CD14-positive monocyte (primary cell): ENCODE results near the gene DRAXIN. TPM values are rescaled to one million over a fixed set of nuclear protein-coding genes. Genes with fewer than 3 reads are reported as not detected.

ENCODE experiments used
- DNase-seq, 3 donors: peaks; one replicate each; pipeline ENCODE4 v3.0.0-alpha.2; 2011 to 2022
- H2AFZ ChIP-seq: 2 replicates; pipeline ENCODE4 v1.6.0; 2012; ENCODE audit warnings: mild to moderate bottlenecking, low read depth, low read length, inconsistent platforms; ENCODE audit not compliant: insufficient read depth, poor library complexity, severe bottlenecking
- H3K27ac ChIP-seq, 2 donors: 1 replicate in 1 of 2; 2 replicates in 1 of 2; pipeline ENCODE4 v1.5.1; 2012 to 2013; ENCODE audit warnings: low read length in 2 of 2, control low read depth in 1 of 2, inconsistent platforms in 1 of 2, low read depth in 1 of 2, mild to moderate bottlenecking in 1 of 2
- H3K27me3 ChIP-seq, 2 donors: one replicate each; pipeline versions ENCODE4 v1.6.0 to v1.6.1; 2011 to 2013; ENCODE audit warnings: low read length in 2 of 2; ENCODE audit not compliant: control insufficient read depth in 2 of 2, insufficient read depth in 2 of 2
- H3K36me3 ChIP-seq, 2 donors: replicated peaks in 1 of 2; 1 replicate in 1 of 2; 2 replicates in 1 of 2; pipeline versions ENCODE4 v1.5.1 to v1.6.1; 2012 to 2013; ENCODE audit warnings: low read length in 2 of 2, control low read depth in 1 of 2, inconsistent platforms in 1 of 2, mild to moderate bottlenecking in 1 of 2; ENCODE audit not compliant: insufficient read depth in 2 of 2, control insufficient read depth in 1 of 2
- H3K4me1 ChIP-seq, 2 donors: 1 replicate in 1 of 2; 2 replicates in 1 of 2; pipeline versions ENCODE4 v1.5.1 to v1.6.1; 2012 to 2013; ENCODE audit warnings: low read length in 2 of 2, control low read depth in 1 of 2, inconsistent platforms in 1 of 2, mild to moderate bottlenecking in 1 of 2, moderate library complexity in 1 of 2; ENCODE audit not compliant: insufficient read depth in 2 of 2, control insufficient read depth in 1 of 2
- H3K4me2 ChIP-seq: replicated peaks from 2 replicates; pipeline ENCODE3; 2012; ENCODE audit warnings: low read length, moderate library complexity, mild to moderate bottlenecking; ENCODE audit not compliant: poor library complexity, severe bottlenecking; ENCODE audit errors: extremely low read depth
- H3K4me3 ChIP-seq, 3 experiments: fragments of 200-600 bp in 1 of 3; sonication (generic) in 1 of 3; replicated peaks in 1 of 3; 1 replicate in 2 of 3; 2 replicates in 1 of 3; pipeline ENCODE4 v1.5.1; 2011 to 2013; ENCODE audit warnings: low read length in 3 of 3, mild to moderate bottlenecking in 3 of 3, control low read depth in 2 of 3, low read depth in 2 of 3, inconsistent platforms in 1 of 3, moderate library complexity in 1 of 3
- H3K79me2 ChIP-seq: 2 replicates; pipeline ENCODE4 v1.6.0; 2012; ENCODE audit warnings: mild to moderate bottlenecking, control low read depth, inconsistent platforms, low read length, moderate library complexity; ENCODE audit not compliant: insufficient read depth
- H3K9ac ChIP-seq: 2 replicates; pipeline ENCODE4 v1.6.0; 2017; ENCODE audit warnings: low read length, mild to moderate bottlenecking; ENCODE audit not compliant: insufficient read depth, poor library complexity, severe bottlenecking
- H3K9me3 ChIP-seq, 2 donors: replicated peaks in 1 of 2; 1 replicate in 1 of 2; 2 replicates in 1 of 2; pipeline versions ENCODE4 v1.5.1 to v1.6.1; 2012 to 2013; ENCODE audit warnings: low read length in 2 of 2, control low read depth in 1 of 2; ENCODE audit not compliant: control insufficient read depth in 1 of 2, insufficient read depth in 1 of 2
- H4K20me1 ChIP-seq: 2 replicates; pipeline ENCODE4 v1.6.0; 2012; ENCODE audit warnings: mild to moderate bottlenecking, low read length, control low read depth, moderate library complexity; ENCODE audit not compliant: insufficient read depth
- H3K27ac Mint-ChIP-seq, 7 donors: one replicate each; pipeline ENCODE4 v1.8.0; 2020; ENCODE audit warnings: mild to moderate bottlenecking in 7 of 7, mixed read lengths in 7 of 7, moderate library complexity in 6 of 7, inconsistent platforms in 2 of 7
- H3K27me3 Mint-ChIP-seq, 3 donors: one replicate each; pipeline ENCODE4 v1.8.0; 2021 to 2022; ENCODE audit warnings: low read depth in 3 of 3, mild to moderate bottlenecking in 3 of 3, mixed read lengths in 3 of 3, moderate library complexity in 3 of 3, inconsistent platforms in 1 of 3
- H3K36me3 Mint-ChIP-seq, 2 donors: one replicate each; pipeline ENCODE4 v1.8.0; 2020; ENCODE audit warnings: mixed read lengths in 2 of 2, inconsistent platforms in 1 of 2, mild to moderate bottlenecking in 1 of 2
- H3K4me1 Mint-ChIP-seq: one replicate; pipeline ENCODE4 v1.8.0; 2020; ENCODE audit warnings: mild to moderate bottlenecking, mixed read lengths
- H3K4me3 Mint-ChIP-seq, 2 donors: one replicate each; pipeline ENCODE4 v1.8.0; 2020; ENCODE audit warnings: mild to moderate bottlenecking in 2 of 2, mixed read lengths in 2 of 2, moderate library complexity in 1 of 2
- H3K9me3 Mint-ChIP-seq, 7 donors: one replicate each; pipeline ENCODE4 v1.8.0; 2020 to 2022; ENCODE audit warnings: mixed read lengths in 7 of 7, mild to moderate bottlenecking in 6 of 7, moderate library complexity in 6 of 7, inconsistent platforms in 2 of 7
- WGBS: methylation state at CpG from one replicate; pipeline ENCODE4 v1.1.5; 2013; ENCODE audit warnings: missing lambda C conversion rate; ENCODE audit not compliant: insufficient coverage; 5-methylcytosine and 5-hydroxymethylcytosine counted together
- intact Hi-C, 2 donors: fragments of 100-400 bp; cut with micrococcal nuclease; formaldehyde crosslinking; loops; one replicate each; pipeline versions ENCODE4 v1.15.0 to v1.15.1; 2023
- polyA plus RNA-seq, 3 donors: library from polyadenylated mRNA; depleted of rRNA in 1 of 3; unstranded in 2 of 3; stranded (reverse) in 1 of 3; fragments of 300-500 nt in 2 of 3; fragments of >200 nt in 1 of 3; fragmentation: Illumina TruSeq in 2 of 3; gene quantifications; 1 replicate in 2 of 3; 2 replicates in 1 of 3; pipeline ENCODE4 v1.2.3, GENCODE V29; 2012 to 2021
- TF ChIP-seq, protein P1 (sequence below): fragments of 200-600 bp; IDR thresholded peaks from one replicate; pipeline ENCODE4 v1.8.0; 2022; ENCODE audit warnings: antibody characterized with exemption, mild to moderate bottlenecking

Gene DRAXIN
- polyA plus RNA-seq, 3 donors = 0.14 to 0.27 (median 0.18) TPM

DNA sequence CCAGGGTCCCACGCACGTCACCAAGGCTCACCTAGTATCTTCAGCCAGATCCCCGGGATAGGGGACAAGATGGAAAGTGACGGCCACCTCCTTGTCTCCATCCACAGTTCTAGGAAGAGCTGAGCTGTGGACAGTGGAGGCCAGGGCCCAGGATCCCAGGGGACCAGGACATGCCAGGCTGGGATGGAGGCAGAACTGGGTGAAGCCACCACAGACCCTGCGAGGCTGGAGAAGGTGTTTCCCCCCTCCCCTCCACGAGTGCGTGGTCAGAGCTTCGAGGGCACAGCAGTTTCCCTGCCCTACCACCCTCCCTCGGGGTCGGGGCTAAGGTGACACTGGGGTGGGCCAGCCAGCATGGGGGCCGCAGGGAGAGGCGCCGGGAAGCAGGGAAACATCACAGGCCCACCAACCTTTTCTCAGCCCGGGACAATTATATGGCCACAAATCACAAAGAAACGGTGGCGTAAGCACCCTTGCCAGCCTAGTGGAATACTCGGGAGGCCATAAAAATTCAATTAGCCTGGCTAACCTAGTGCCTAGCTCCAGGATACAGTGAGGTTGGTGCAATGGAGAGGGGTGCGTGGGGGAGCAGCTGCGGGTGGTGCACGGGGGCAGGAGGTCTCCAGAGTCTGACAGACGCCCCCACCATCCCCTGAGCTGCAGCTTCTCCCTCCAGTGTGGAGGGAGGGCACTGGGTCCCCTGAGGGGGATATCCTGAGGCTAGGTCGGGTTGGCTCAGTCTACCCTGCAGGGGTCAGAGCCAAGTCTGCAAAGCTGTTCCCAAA is 13.4 kb downstream of the DRAXIN start:
- TF ChIP-seq, protein P1, sequence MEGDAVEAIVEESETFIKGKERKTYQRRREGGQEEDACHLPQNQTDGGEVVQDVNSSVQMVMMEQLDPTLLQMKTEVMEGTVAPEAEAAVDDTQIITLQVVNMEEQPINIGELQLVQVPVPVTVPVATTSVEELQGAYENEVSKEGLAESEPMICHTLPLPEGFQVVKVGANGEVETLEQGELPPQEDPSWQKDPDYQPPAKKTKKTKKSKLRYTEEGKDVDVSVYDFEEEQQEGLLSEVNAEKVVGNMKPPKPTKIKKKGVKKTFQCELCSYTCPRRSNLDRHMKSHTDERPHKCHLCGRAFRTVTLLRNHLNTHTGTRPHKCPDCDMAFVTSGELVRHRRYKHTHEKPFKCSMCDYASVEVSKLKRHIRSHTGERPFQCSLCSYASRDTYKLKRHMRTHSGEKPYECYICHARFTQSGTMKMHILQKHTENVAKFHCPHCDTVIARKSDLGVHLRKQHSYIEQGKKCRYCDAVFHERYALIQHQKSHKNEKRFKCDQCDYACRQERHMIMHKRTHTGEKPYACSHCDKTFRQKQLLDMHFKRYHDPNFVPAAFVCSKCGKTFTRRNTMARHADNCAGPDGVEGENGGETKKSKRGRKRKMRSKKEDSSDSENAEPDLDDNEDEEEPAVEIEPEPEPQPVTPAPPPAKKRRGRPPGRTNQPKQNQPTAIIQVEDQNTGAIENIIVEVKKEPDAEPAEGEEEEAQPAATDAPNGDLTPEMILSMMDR = no peak
- Histone ChIP-seq H3K9ac (no peak overlapping the region), H3K79me2 (no peaks in the 10 kb centered on the region), H4K20me1 (no peaks in the 10 kb centered on the region), H3K4me2 (no peak overlapping the region), H3K27me3 (peaks cover 0 to 25% of the 10 kb centered on the region in 2 donors), H2AFZ (no peak overlapping the region), H3K27ac (no peak overlapping the region), H3K4me3 (no peak overlapping the region), H3K36me3 (no peaks in the 10 kb centered on the region), H3K4me1 (no peaks in the 10 kb centered on the region), H3K9me3 (no peaks in the 10 kb centered on the region)
- peaks cover 0 to 3% (median 0%) of the 10 kb centered on the region in 7 donors for H3K9me3 Mint-ChIP-seq
- 70% methylated on average over 9 of the region's 22 CpGs for WGBS
- H3K4me1 Mint-ChIP-seq = peaks cover 4% of the 10 kb centered on the region
- H3K27ac Mint-ChIP-seq = no peak overlapping the region
- DNase-seq = no peak
- intact Hi-C loops = no loop called here
- no peaks in the 10 kb centered on the region for H3K36me3 Mint-ChIP-seq
- H3K4me3 Mint-ChIP-seq = peak overlapping the region in 1 of 2 donors; percentile 55
- H3K27me3 Mint-ChIP-seq = peaks cover 24 to 39% (median 38%) of the 10 kb centered on the region in 3 donors

DNA sequence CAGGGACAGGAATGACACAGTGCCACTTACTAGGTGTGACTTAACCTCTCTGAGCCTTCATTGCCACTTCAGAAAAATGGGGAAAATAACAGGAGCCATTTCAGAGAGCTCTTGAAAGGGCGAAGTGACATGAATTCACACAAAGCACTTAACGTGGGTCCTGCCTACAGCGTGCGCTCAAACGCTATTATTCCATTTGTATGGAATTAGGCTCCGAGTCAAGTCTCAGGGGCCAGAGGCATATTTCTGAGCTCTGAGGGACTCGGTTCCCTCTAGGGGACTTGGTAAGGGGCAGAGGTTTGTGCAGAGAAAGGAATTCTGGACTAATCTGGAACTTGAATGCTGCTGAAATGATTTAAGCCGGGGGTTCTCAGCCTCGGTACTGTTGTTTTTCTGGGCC is 14.1 kb downstream of the DRAXIN start:
- TF ChIP-seq, protein P1 = no peak
- DNase-seq = no peak
- 95% methylated on average over 9 of the region's 9 CpGs for WGBS
- intact Hi-C loops = no loop called here
- Histone ChIP-seq H3K27ac (no peak overlapping the region), H4K20me1 (no peaks in the 10 kb centered on the region), H3K9me3 (no peaks in the 10 kb centered on the region), H3K4me3 (no peak overlapping the region), H2AFZ (no peak overlapping the region), H3K4me2 (no peak overlapping the region), H3K4me1 (no peaks in the 10 kb centered on the region), H3K79me2 (no peaks in the 10 kb centered on the region), H3K9ac (no peak overlapping the region), H3K27me3 (peaks cover 0 to 21% of the 10 kb centered on the region in 2 donors), H3K36me3 (no peaks in the 10 kb centered on the region)
- Mint-ChIP-seq H3K4me3 (peak overlapping the region in 1 of 2 donors; percentile 55), H3K9me3 (peaks cover 0 to 3% (median 0%) of the 10 kb centered on the region in 7 donors), H3K27ac (peak overlapping the region in 1 of 7 donors; percentile 20), H3K36me3 (no peaks in the 10 kb centered on the region), H3K27me3 (peaks cover 23 to 38% (median 37%) of the 10 kb centered on the region in 3 donors), H3K4me1 (peaks cover 4% of the 10 kb centered on the region)
